GM19467 (cell line): ENCODE results near the gene GRIP1.

Experiments
- ATAC-seq: cut with Tn5 transposase; IDR thresholded peaks from one replicate; pipeline ENCODE4 v1.9.1; 2021; ENCODE audit warnings: mild to moderate bottlenecking, moderate library complexity; ENCODE audit not compliant: unreplicated experiment

GRIP1 gene

DNA sequence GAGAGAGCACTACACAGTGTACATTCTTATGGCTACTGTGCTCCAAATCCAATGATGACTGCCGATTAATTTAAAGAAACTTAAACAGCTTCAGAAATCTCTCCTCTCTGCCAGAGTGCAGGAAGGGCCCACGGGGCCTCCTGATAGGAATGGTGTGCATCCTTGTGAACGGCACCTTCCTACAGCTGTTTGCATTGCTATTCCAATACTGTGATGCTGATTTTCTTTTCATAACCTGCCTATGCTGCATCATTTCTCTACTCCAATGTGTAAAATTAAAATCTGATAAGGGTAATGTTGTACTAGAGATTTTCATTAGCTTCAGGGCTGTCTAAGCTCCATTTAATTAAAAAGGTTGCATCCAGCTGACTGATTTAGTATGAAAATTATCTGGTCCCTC is 217.5 kb downstream of the GRIP1 start:
- ATAC-seq = no peak

DNA sequence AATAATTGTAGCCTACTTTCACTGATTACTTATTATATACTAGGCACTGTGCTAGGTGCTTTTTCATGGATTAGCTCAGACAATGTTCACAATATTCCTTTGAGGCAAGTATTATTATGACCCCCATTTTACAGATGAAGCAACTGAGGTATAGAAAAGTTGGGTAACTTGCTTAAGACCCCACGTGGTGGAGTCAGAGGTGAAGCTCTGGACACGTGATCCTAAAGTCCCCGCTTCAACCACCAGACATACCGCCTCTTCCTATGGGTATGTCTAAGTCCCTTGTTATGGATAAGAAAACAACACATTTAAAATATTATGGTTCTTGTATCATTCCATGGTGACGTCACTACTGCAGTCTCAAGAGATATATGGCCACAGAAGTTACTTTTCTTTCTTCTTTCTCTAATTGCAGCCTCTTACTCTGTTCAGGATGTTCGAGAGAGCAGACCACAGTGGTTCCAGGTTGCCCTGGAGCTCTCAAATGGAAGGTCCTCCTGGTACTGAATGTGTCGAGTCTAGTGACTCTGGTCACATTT is 218.9 kb downstream of the GRIP1 start:
- ATAC-seq = no peak

DNA sequence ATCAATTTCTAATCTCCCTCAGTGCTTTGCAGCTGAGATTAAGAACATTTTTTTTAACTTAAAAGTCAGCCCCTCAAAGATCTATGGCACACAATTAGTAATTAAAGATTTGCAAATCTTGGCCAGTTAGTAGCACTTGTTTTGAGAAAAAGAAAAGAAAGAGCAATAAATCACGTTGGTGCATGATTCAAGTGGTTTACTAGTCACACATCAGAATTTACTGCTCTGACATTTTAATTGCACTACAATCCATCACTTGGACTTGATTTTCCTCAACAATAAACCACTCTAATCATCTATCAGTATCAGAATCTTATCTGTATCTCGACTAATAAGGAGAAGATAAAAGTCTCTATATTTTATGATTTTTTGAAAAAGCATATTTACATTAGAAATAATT is 222.3 kb downstream of the GRIP1 start:
- ATAC-seq = no peak

- peak; percentile 83 for ATAC-seq
Observed at GRCh38 chr12:66453844-66454243, 225.0 kb downstream of the GRIP1 start.

GRCh38 chr12:66453120-66453519 is 225.8 kb downstream of the GRIP1 start:
- no peak for ATAC-seq

DNA sequence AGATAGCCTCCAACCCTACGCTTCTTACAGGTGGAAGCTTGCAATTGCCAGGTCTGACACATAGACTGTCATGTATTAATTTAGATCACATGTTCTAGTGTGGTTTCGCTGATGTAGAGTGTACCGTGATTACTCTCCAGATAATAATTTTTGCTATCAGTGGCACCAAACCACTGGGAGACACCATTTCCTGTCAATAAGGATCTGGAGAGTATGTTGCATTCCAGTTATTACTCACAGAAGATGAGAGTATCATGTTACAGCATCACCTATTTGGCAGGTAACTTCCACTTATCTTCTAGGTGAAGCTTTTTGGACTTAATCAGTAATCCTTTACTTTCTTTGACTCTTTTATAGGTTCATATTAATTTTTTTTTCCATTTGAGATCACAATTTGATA is 229.3 kb downstream of the GRIP1 start:
- ATAC-seq = no peak

DNA sequence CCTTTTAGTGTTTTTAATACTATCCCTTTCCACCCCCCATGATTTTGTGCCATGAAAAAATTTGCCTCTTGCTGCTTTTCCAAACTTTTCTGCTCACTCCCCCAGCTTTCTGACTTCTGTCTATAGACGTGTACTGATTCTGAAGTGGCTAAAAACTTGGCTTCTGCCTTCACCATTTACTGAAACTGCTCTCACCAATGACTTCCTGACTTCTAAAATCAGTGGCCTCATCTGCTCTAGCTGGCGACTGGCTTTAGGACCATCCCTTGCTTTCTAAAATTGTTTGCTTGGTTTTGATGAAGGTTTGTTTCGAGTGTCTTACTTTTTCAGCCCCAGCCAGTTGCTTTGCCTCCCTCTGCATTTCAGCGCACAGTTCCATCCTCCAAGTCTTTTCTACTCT is 231.2 kb downstream of the GRIP1 start:
- no peak for ATAC-seq

GRCh38 chr12:66446276-66446675 is 232.6 kb downstream of the GRIP1 start:
- ATAC-seq = no peak

DNA sequence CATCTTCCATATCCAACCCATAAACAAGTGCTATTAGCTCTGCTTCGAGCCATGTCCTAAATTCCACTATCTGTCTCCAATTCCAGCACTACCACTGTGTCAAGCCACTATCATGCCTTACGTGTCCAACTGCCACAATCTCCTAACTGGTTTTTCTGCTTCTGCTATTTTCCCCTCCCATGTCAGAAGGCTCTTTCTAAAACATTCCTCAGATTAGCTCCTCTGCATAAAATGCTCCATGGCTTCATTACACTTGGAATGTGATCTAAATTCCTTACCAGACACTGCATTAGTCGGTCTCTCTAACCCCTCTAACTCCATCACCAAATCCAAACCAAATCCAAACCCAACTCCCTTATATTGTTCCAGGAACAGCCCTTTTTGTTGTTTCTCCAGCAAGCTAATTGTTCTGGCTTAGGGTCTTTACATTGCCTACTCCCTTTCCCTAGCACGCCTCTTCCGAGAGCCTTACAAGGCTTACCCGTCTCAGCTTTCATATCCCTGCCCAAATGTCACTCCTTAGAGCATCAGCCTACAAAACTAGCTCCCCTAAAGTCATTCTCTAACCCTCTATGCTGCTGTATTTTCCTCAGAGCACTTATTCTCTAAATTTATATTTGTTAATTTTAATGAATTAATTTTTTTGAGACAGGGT is 236.8 kb downstream of the GRIP1 start:
- no peak for ATAC-seq

DNA sequence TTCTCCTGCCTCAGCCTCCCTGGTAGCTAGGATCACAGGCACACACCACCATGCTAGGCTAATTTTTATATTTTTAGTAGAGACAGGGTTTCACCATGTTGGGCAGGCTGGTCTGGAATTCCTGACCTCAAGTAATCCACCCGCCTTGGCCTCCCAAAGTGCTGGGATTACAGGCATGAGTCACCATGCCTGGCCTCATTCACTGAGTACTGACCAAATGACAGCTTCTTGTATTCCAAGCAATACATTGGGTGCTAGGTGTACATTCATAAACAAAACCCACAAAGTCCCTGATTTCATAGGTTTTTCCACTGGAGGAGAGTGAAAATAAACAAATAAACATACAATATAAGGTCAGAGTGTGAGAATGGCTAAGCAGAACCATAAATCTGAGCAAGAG is 240.3 kb downstream of the GRIP1 start:
- no peak for ATAC-seq

DNA sequence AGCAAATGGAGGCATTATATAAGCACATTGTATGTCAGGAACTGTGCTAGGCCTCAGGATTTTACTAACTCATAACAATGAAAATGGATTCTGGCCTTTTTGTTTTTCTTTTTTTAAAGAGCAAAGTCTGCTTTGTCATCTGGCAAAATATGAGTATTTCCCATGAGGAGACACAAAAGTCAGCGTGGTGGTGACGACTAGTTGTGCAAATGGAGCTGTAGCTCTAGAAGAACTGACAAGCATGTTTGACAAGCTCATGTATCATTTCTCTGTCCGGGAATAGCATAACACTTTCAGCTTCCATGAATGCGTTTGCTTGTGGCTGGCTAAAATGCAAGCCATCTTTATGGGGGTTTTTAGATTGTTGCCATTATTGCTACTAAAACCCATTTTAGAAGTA is 248.8 kb downstream of the GRIP1 start:
- ATAC-seq = no peak

- ATAC-seq = no peak
Observed at GRCh38 chr12:66428870-66429269, 250.0 kb downstream of the GRIP1 start.

DNA sequence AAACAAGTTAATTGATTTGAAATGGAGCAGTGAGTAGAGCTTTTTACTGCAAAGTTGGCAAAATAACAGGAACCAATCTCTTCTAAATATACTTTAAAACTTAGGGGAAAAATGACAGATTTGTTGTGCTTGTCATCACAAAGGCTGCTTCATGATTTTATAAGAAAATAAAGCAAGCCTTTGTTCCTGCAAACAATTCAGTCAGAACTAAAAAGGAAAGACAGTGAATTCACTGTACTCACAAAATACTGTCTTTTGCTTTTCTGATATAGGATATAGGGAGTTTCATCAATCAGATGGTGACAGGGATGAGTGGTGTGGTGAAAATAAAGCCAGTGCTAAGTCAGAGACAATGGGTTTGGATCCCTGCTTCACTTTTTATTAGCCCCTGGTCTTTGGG is 250.6 kb downstream of the GRIP1 start:
- ATAC-seq = no peak

GRCh38 chr12:66426696-66427095 is 252.2 kb downstream of the GRIP1 start:
- ATAC-seq = no peak

- ATAC-seq = no peak
Observed at GRCh38 chr12:66423266-66423665, 255.6 kb downstream of the GRIP1 start.

DNA sequence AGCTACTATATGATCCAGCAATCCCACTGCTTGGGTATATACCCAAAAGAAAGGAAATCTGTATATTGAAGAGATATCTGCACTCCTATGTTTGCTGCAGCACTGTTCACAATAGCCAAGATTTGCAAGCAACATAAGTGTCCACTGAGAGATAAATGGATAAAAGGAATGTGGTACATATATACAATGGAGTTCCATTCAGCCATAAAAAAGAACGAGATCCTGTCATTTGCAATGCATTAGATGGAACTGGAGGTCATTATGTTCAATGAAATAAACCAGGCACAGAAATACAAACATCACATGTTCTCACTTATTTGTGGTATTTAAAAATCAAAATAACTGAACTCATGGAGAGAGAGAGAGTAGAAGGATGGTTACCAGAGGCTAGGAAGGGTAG is 260.0 kb downstream of the GRIP1 start:
- ATAC-seq = no peak

- ATAC-seq = no peak
Observed at GRCh38 chr12:66417217-66417616, 261.7 kb downstream of the GRIP1 start.

- no peak for ATAC-seq
Observed at GRCh38 chr12:66409195-66409871, 269.5 kb downstream of the GRIP1 start.

DNA sequence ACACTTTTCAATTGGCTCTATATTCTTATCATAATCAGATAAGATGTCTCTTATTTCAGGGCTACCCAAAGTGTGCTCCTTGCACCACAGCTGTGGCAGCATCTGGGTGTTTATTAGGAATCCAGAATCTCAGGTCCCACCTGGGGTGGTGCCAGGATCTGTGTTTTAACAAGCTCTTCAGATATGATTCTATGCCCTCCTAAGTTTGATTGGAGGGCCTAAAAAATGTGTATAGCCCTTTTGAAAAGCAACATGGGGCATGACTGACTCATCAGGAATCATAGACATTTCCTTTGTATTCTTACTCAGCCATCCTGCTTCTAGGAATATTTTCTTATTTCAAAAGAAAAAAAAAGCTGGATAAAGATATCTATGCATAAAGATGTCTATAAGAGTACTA is 273.5 kb downstream of the GRIP1 start:
- no peak for ATAC-seq

GRCh38 chr12:66403746-66404145 is 275.1 kb downstream of the GRIP1 start:
- ATAC-seq = no peak

DNA sequence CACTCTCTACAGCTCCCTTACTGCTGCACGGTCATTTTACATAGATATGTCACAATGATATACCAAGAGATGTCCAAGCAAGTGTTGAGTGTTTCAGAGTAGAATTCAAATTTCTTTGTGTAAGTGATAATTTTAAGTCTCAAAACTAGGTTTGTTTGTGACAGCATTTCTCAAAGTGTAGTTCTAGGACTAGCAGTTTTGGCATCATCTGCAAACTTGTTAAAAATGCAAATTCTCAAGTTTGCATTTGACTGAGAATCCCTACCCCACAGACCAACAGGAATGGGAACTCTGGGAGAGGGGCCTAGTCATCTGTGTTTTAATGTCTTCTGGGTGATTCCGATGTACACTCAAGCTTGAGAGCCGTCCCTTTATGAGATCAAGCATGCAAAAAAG is 279.0 kb downstream of the GRIP1 start:
- no peak for ATAC-seq
